Activated CD8-positive, alpha-beta T cell treated with anti-CD3 and anti-CD28 coated beads, Interleukin-2, amount 10 ng/mL, durations not matched to agents 7 days and 5 days (primary cell): ENCODE results near the gene P4HB. TPM values are rescaled to one million over a fixed set of nuclear protein-coding genes. Genes with fewer than 3 reads are reported as not detected.

Experiments used
- ATAC-seq: fragments of 150-1000 bp; cut with Tn5 transposase; one replicate; pipeline ENCODE4 v1.10.0; 2021; ENCODE audit warnings: moderate library complexity
- CTCF ChIA-PET: fragments of 350-600 bp; sonication (Branson Sonifier 250); formaldehyde crosslinking; loops from one replicate; lab custom pipeline; 2021; ENCODE audit warnings: antibody characterized with exemption; lab: Charles Lee
- POLR2A ChIA-PET: fragments of 350-600 bp; sonication (Branson Sonifier 250); formaldehyde crosslinking; loops from one replicate; lab custom pipeline; 2021; ENCODE audit warnings: antibody characterized with exemption; lab: Charles Lee
- DNase-seq: peaks from one replicate; pipeline ENCODE4 v3.0.0-alpha.2; 2020
- H3K27ac Mint-ChIP-seq: one replicate; pipeline ENCODE4 v1.8.0; 2021; ENCODE audit warnings: mild to moderate bottlenecking, mixed read lengths
- H3K27me3 Mint-ChIP-seq: one replicate; pipeline ENCODE4 v1.8.0; 2021; ENCODE audit warnings: low read depth, mixed read lengths
- H3K36me3 Mint-ChIP-seq: one replicate; pipeline ENCODE4 v1.8.0; 2021; ENCODE audit warnings: low read depth, mixed read lengths
- H3K4me1 Mint-ChIP-seq: one replicate; pipeline ENCODE4 v1.8.0; 2021; ENCODE audit warnings: low read depth, mixed read lengths
- H3K4me3 Mint-ChIP-seq: one replicate; pipeline ENCODE4 v1.8.0; 2021; ENCODE audit warnings: mild to moderate bottlenecking, mixed read lengths
- H3K9me3 Mint-ChIP-seq: one replicate; pipeline ENCODE4 v1.8.0; 2022; ENCODE audit warnings: mixed read lengths; ENCODE audit not compliant: insufficient read depth
- total RNA-seq, 2 experiments: library from RNA; stranded (reverse); gene quantifications; one replicate each; pipeline ENCODE4 v1.2.3, GENCODE V29; 2021

The P4HB gene
- total RNA-seq, 2 experiments from 2014 or later = 474 to 498 TPM

GRCh38 chr17:81871387-81872230 is 11.3 kb upstream of the P4HB start:
- Mint-ChIP-seq H3K4me1 (peaks cover 37% of the 10 kb centered on the region), H3K36me3 (peaks cover 40% of the 10 kb centered on the region)
- POLR2A ChIA-PET = interaction anchor here (0.8 to 2.6 kb wide), 10 partner anchors 8 to 446 kb away, joined by 3 to 23 read pairs (median 6); partner anchors contain the start of genes ALYREF, ANAPC11, CD7 and P4HB

GRCh38 chr17:81870981-81871386 is 10.6 kb upstream of the P4HB start, which contains the start of gene ARHGDIA:
TSS of gene ARHGDIA (minus strand) at chr17:81871337. CDS start at chr17:81869930, 1,407 bp downstream.
- Mint-ChIP-seq H3K4me1 (peaks cover 41% of the 10 kb centered on the region), H3K27ac (peak within 1 kb of the TSS; percentile 97), H3K9me3 (no peaks in the 10 kb centered on the region), H3K4me3 (peak within 1 kb of the TSS; percentile 90), H3K27me3 (no peaks in the 10 kb centered on the region), H3K36me3 (peaks cover 42% of the 10 kb centered on the region)
- ATAC-seq (peak; percentile 67), DNase-seq (no peak)
- CTCF ChIA-PET = interaction anchor here (1.7 to 2.6 kb wide), 2 partner anchors 10 to 57 kb away, joined by 5 to 7 read pairs; partner anchors contain the start of genes MAFG and P4HB
- POLR2A ChIA-PET = interaction anchor here (0.5 to 2.6 kb wide), 9 partner anchors 9 to 446 kb away, joined by 3 to 23 read pairs (median 6); partner anchors contain the start of genes ALYREF, ANAPC11, CD7 and P4HB

More at GRCh38 chr17:81871387-81872230, 11.3 kb upstream of the P4HB start:
- Mint-ChIP-seq H3K27me3 (no peaks in the 10 kb centered on the region), H3K4me3 (peak overlapping the region; percentile 83), H3K27ac (peak overlapping the region; percentile 97), H3K9me3 (no peaks in the 10 kb centered on the region)
- DNase-seq (peak; percentile 96), ATAC-seq (peak; percentile 8)
- CTCF ChIA-PET = interaction anchor here (2.6 kb wide), 1 partner anchor 56 kb away, joined by 5 read pairs; the partner anchor contains the start of gene MAFG

GRCh38 chr17:81870131-81870980 is 10.0 kb upstream of the P4HB start:
- POLR2A ChIA-PET = interaction anchor here (0.5 to 2.6 kb wide), 15 partner anchors 9 to 447 kb away, joined by 3 to 23 read pairs (median 6); partner anchors contain the start of genes ALYREF, ANAPC11, CD7 and MRPL12
- CTCF ChIA-PET = interaction anchor here (1.2 to 2.6 kb wide), 9 partner anchors 9 to 151 kb away, joined by 3 to 11 read pairs (median 5); partner anchors contain the start of genes MAFG and P4HB
- Mint-ChIP-seq H3K27ac (peak overlapping the region; percentile 96), H3K9me3 (no peaks in the 10 kb centered on the region), H3K4me3 (peak overlapping the region; percentile 90), H3K27me3 (no peaks in the 10 kb centered on the region), H3K4me1 (peaks cover 45% of the 10 kb centered on the region), H3K36me3 (peaks cover 47% of the 10 kb centered on the region)
- peak; percentile 53 for ATAC-seq
- peak; percentile 77 for DNase-seq

DNA sequence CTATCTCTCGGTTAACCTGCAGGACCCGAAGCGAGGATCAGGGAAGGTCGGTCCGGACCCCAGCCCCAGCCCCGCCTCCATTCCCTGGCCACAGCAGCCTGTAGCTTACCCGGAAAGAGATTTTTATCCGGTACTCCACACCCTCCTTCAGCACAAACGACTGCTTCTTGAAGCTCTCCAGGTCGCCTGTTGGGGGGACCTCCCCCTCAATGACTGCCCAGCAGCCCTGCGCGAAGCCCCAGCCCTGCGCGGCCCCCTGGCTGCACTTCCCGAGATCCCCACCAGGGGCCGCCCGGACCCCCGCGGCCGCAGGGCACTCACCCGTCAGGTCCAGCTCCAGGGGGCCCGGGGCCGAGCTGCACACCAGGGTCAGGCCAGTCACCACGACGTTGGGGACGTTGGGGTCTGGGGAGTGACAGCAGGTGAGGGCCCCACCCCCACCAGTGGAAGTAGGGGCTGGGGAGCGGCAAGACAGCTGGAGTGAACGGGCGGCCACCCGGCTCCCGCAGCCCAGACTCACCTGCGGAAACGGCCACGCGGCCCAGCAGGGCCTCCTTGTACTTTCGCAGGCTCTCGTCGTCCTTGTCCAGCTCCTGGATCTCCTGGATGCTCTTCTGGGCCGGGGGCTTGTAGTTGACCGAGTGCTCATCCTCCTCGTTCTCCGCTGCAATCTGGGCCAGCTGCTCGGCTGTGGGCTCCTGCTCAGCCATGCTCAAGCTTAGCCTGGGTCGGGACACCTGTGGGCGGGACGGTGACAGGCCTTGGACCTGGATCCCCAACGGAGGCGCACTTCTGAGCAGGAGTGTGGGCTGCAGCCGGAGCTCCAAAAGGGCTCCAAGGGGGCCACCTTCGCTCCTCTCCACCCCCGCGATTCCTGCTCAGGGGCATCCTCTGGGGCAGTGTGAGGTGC is 9.1 kb upstream of the P4HB start:
- ATAC-seq = peak; percentile 6
- peak; percentile 53 for DNase-seq
- CTCF ChIA-PET = interaction anchor here (0.6 to 2.6 kb wide), 12 partner anchors 8 to 152 kb away, joined by 3 to 11 read pairs (median 4); partner anchors contain the start of genes MAFG and P4HB
- peaks cover 48% of the 10 kb centered on the region for H3K36me3 Mint-ChIP-seq
- POLR2A ChIA-PET = interaction anchor here (0.9 to 2.6 kb wide), 11 partner anchors 8 to 429 kb away, joined by 3 to 23 read pairs (median 7); partner anchors contain the start of genes ACTG1, ALYREF, ANAPC11 and MRPL12
- no peaks in the 10 kb centered on the region for H3K9me3 Mint-ChIP-seq
- H3K27ac Mint-ChIP-seq = peak overlapping the region; percentile 96
- H3K27me3 Mint-ChIP-seq = no peaks in the 10 kb centered on the region
- peaks cover 46% of the 10 kb centered on the region for H3K4me1 Mint-ChIP-seq
- H3K4me3 Mint-ChIP-seq = peak overlapping the region; percentile 90

- H3K36me3 Mint-ChIP-seq = peaks cover 52% of the 10 kb centered on the region
- POLR2A ChIA-PET = interaction anchor here (0.9 to 2.6 kb wide), 5 partner anchors 8 to 355 kb away, joined by 3 to 23 read pairs (median 4); partner anchors contain the start of genes ACTG1, ALYREF, ANAPC11 and MRPL12
- H3K4me1 Mint-ChIP-seq = peaks cover 49% of the 10 kb centered on the region
- DNase-seq (no peak), ATAC-seq (no peak)
- no peaks in the 10 kb centered on the region for H3K9me3 Mint-ChIP-seq
- no peaks in the 10 kb centered on the region for H3K27me3 Mint-ChIP-seq
- peak overlapping the region; percentile 90 for H3K4me3 Mint-ChIP-seq
- H3K27ac Mint-ChIP-seq = peak overlapping the region; percentile 96
- CTCF ChIA-PET = interaction anchor here (0.6 to 2.6 kb wide), 7 partner anchors 10 to 133 kb away, joined by 3 to 11 read pairs (median 5); partner anchors contain the start of gene MAFG
These were observed 8.4 kb upstream of the P4HB start for GRCh38 chr17:81868674-81869220.

DNA sequence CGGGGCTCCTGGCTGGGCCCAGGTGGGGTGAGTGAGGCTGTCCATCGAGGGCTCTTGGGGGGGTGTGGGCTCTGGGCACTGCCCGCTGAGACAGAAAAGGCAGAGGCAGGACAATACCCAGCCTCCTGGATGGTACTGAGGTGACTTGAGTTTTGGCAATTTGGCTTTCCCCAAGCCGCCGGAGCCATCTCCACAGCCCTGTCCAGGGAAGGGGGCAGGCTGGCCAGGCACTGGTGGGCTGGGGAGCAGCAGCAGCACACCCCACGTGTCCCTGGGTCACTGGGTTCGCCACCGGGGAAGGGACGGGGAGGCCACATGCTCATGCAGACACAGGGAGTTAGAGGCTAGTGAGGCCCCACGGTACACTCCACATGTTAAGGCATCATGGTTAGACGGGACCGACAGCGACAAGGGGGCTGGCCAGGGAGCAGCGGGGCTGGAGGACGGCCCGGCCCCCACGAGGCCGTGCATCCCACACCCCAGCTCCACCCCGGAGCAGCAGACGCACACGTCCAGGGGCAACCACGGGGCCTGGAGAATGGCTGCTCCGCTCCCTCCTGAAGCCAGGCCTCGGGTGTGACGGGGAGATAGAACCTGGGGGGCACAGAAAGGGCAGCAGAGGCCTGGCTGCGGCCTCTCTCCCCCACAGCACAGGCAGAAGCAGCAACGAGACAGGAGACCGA is 7.8 kb upstream of the P4HB start:
- ATAC-seq (no peak), DNase-seq (no peak)
- H3K4me1 Mint-ChIP-seq = peaks cover 54% of the 10 kb centered on the region
- H3K36me3 Mint-ChIP-seq = peaks cover 58% of the 10 kb centered on the region
- H3K9me3 Mint-ChIP-seq = no peaks in the 10 kb centered on the region
- no peaks in the 10 kb centered on the region for H3K27me3 Mint-ChIP-seq
- H3K27ac Mint-ChIP-seq = peak overlapping the region; percentile 84
- ChIA-PET POLR2A (interaction anchor here (0.9 kb wide), 1 partner anchor 7 kb away, joined by 3 read pairs; the partner anchor contains the start of gene P4HB), CTCF (no interaction called here)
- H3K4me3 Mint-ChIP-seq = peak overlapping the region; percentile 15

- Mint-ChIP-seq H3K4me3 (peak overlapping the region; percentile 40), H3K27me3 (no peaks in the 10 kb centered on the region), H3K4me1 (peaks cover 54% of the 10 kb centered on the region), H3K27ac (peak overlapping the region; percentile 84), H3K36me3 (peaks cover 57% of the 10 kb centered on the region), H3K9me3 (no peaks in the 10 kb centered on the region)
- ATAC-seq = no peak
- POLR2A ChIA-PET = interaction anchor here (1.1 to 2.0 kb wide), 2 partner anchors 24 to 164 kb away, joined by 3 to 7 read pairs; partner anchors contain the start of genes ALYREF, ANAPC11 and MRPL12
- DNase-seq = peak; percentile 38
- CTCF ChIA-PET = no interaction called here
These were observed 7.0 kb upstream of the P4HB start for GRCh38 chr17:81867170-81867990.

- ChIA-PET CTCF (no interaction called here), POLR2A (interaction anchor here (0.9 to 2.0 kb wide), 3 partner anchors 20 to 163 kb away, joined by 3 to 7 read pairs (median 3); partner anchors contain the start of genes ALYREF, ANAPC11 and MRPL12)
- Mint-ChIP-seq H3K36me3 (peaks cover 57% of the 10 kb centered on the region), H3K27ac (peak overlapping the region; percentile 84), H3K4me1 (peaks cover 50% of the 10 kb centered on the region), H3K27me3 (no peaks in the 10 kb centered on the region), H3K9me3 (no peaks in the 10 kb centered on the region), H3K4me3 (peak overlapping the region; percentile 40)
- DNase-seq (no peak), ATAC-seq (no peak)
These were observed 6.3 kb upstream of the P4HB start for GRCh38 chr17:81866440-81867169.
